Body of pancreas (tissue), 4 donors: ENCODE measurements around the gene ETV5. TPM values are rescaled to one million over a fixed set of nuclear protein-coding genes. Genes with fewer than 3 reads are reported as not detected.

Source experiments
- ATAC-seq: fragments of 150-250 bp; one replicate; pipeline ENCODE4 v1.9.1; 2016
- DNase-seq, 4 donors: peaks; one replicate each; pipeline ENCODE4 v3.0.0-alpha.2; 2019
- H3K27ac ChIP-seq, 4 donors: fragments of 200-600 bp; sonication (generic); 1 replicate in 3 of 4; 2 replicates in 1 of 4; pipeline versions ENCODE4 v1.5.1 to v1.6.1; 2016 to 2019; ENCODE audit warnings: mild to moderate bottlenecking in 1 of 4, mixed read lengths in 1 of 4, moderate library complexity in 1 of 4
- H3K27me3 ChIP-seq, 2 donors: fragments of 200-600 bp; sonication (generic); one replicate each; pipeline ENCODE4 v1.6.0; 2016; ENCODE audit warnings: mild to moderate bottlenecking in 1 of 2
- H3K36me3 ChIP-seq, 2 donors: fragments of 200-600 bp; sonication (generic); replicated peaks in 1 of 2; 2 replicates each; pipeline ENCODE4 v1.5.1; 2016; ENCODE audit warnings: low read depth in 2 of 2; ENCODE audit not compliant: insufficient read depth in 1 of 2
- H3K4me1 ChIP-seq: fragments of 200-600 bp; sonication (generic); one replicate; pipeline ENCODE4 v1.6.0; 2016
- H3K4me3 ChIP-seq, 2 donors: fragments of 200-600 bp; sonication (generic); 1 replicate in 1 of 2; 2 replicates in 1 of 2; pipeline ENCODE4 v1.5.1; 2016 to 2019
- H3K9me3 ChIP-seq, 3 donors: fragments of 200-600 bp; sonication (generic); 1 replicate in 2 of 3; 2 replicates in 1 of 3; pipeline ENCODE4 v1.5.1; 2016
- CTCF ChIP-seq, 7 experiments: fragments of 450-650 bp in 4 of 7; fragments of 200-600 bp in 3 of 7; sonication (generic) in 3 of 7; IDR thresholded peaks; one replicate each; pipeline ENCODE4 v1.5.1; 2016 to 2019; ENCODE audit warnings: antibody characterized with exemption in 7 of 7
- POLR2A ChIP-seq, 3 donors: fragments of 450-650 bp; IDR thresholded peaks; one replicate each; pipeline ENCODE4 v1.6.1; 2016; ENCODE audit warnings: antibody characterized with exemption in 3 of 3, mild to moderate bottlenecking in 2 of 3
- WGBS, 2 donors: methylation state at CpG; one replicate each; pipeline ENCODE4 v1.1.5; 2017; 5-methylcytosine and 5-hydroxymethylcytosine counted together
- intact Hi-C: fragments of 100-400 bp; cut with DNase I; formaldehyde crosslinking; loops from one replicate; pipeline ENCODE4 v1.15.1; 2023
- total RNA-seq, 2 donors: library from RNA; depleted of rRNA; stranded (reverse); fragments of >200 nt; gene quantifications; one replicate each; pipeline ENCODE4 v1.1.0, GENCODE V29; 2016

The ETV5 gene
- total RNA-seq, 2 donors from 2014 or later: 14.5 to 39.2 TPM

- Histone ChIP-seq H3K27ac (no peak overlapping the region), H3K4me3 (no peak overlapping the region), H3K27me3 (no peaks in the 10 kb centered on the region), H3K9me3 (no peaks in the 10 kb centered on the region), H3K4me1 (peaks cover 33% of the 10 kb centered on the region), H3K36me3 (no peaks in the 10 kb centered on the region)
- ATAC-seq (no peak), DNase-seq (no peak)
- TF ChIP-seq CTCF (IDR thresholded peaks at IDR 0.05) (no peak), POLR2A (IDR thresholded peaks at IDR 0.05) (no peak)
- 87 to 92% methylated on average over 5 of the region's 5 CpGs for whole genome bisulfite sequencing, 2 donors
- intact Hi-C loops: no loop called here
Measured at GRCh38 chr3:186133980-186134379, 25.1 kb upstream of the ETV5 start.

- Histone ChIP-seq H3K4me3 (no peak overlapping the region), H3K36me3 (no peaks in the 10 kb centered on the region), H3K9me3 (no peaks in the 10 kb centered on the region), H3K27me3 (no peaks in the 10 kb centered on the region), H3K27ac (no peak overlapping the region), H3K4me1 (peaks cover 21% of the 10 kb centered on the region)
- no peak for ATAC-seq
- intact Hi-C loops: no loop called here
- no peak for DNase-seq
- TF ChIP-seq POLR2A (IDR thresholded peaks at IDR 0.05) (no peak), CTCF (IDR thresholded peaks at IDR 0.05) (no peak)
- 88 to 95% methylated on average over 2 of the region's 2 CpGs for WGBS, 2 donors
Measured at GRCh38 chr3:186132487-186132886, 23.6 kb upstream of the ETV5 start.

- Histone ChIP-seq H3K27ac (no peak overlapping the region), H3K4me3 (no peak overlapping the region), H3K27me3 (no peaks in the 10 kb centered on the region), H3K4me1 (peaks cover 30% of the 10 kb centered on the region), H3K9me3 (no peaks in the 10 kb centered on the region), H3K36me3 (no peaks in the 10 kb centered on the region)
- DNase-seq (no peak), ATAC-seq (no peak)
- 88 to 100% methylated on average over 4 of the region's 4 CpGs for WGBS, 2 donors
- TF ChIP-seq CTCF (IDR thresholded peaks at IDR 0.05): no peak
- intact Hi-C loops: no loop called here
Measured at GRCh38 chr3:186129206-186129605, 20.3 kb upstream of the ETV5 start.

- Histone ChIP-seq H3K27me3 (no peaks in the 10 kb centered on the region), H3K4me3 (no peak overlapping the region), H3K4me1 (peaks cover 40% of the 10 kb centered on the region), H3K27ac (no peak overlapping the region), H3K36me3 (no peaks in the 10 kb centered on the region), H3K9me3 (no peaks in the 10 kb centered on the region)
- DNase-seq (no peak), ATAC-seq (no peak)
- TF ChIP-seq CTCF (IDR thresholded peaks at IDR 0.05): no peak
- no peak for TF ChIP-seq POLR2A (IDR thresholded peaks at IDR 0.05)
- intact Hi-C loops: no loop called here
- WGBS, 2 donors: 77 to 81% methylated on average over 8 of the region's 8 CpGs
Measured at GRCh38 chr3:186128158-186128557, 19.3 kb upstream of the ETV5 start.

GRCh38 chr3:186127463-186127862 is 18.6 kb upstream of the ETV5 start:
- no peak for ATAC-seq
- Histone ChIP-seq H3K4me1 (peaks cover 45% of the 10 kb centered on the region), H3K27me3 (no peaks in the 10 kb centered on the region), H3K4me3 (no peak overlapping the region), H3K36me3 (no peaks in the 10 kb centered on the region), H3K27ac (no peak overlapping the region), H3K9me3 (no peaks in the 10 kb centered on the region)
- WGBS, 2 donors: 77 to 85% methylated on average over 7 of the region's 7 CpGs
- no peak for TF ChIP-seq POLR2A (IDR thresholded peaks at IDR 0.05)
- intact Hi-C loops: no loop called here
- no peak for DNase-seq
